Stromal cell of bone marrow (primary cell): Measurements from ENCODE around the gene PLSCR3.
A peak's percentile ranks its signal among the peaks of the same experiment; 100 is the strongest.

Experiments used
- DNase-seq: peaks from one replicate; pipeline ENCODE4 v3.0.0-alpha.2; 2012; ENCODE audit warnings: low read depth

The PLSCR3 gene

GRCh38 chr17:7405350-7406234 is 11.3 kb upstream of the PLSCR3 start:
- DNase-seq = no peak

DNA sequence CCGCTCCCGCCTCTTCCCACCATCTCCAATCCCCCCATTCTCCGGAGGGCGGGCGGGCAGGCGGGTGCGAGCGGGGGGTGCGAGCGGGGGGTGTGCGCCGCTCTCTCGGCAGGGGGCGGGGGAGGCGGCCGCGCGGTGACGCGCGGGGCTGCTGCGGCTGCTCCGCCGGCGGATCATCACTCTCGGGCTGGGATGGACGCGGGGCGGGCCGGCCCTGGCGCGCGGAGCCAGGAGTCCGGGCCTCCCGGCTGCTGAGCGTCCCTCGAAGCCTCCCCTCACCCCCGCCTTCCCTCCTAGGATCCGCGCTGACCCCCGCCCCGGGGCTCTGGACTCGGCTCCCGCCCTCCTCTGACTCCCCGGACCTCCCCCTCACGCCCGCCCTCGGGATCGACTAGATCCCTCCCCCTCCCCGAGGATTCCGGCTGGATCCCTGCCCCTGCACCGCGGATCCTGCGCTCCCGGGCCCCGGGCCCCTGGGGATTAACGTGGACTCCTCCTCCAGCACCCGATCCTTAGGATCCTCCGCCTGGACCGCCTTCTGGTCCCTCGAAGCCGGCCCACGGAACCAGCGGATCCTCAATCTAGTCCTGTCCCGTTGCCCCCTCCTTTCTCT is 10.5 kb upstream of the PLSCR3 start:
- DNase-seq = no peak

- DNase-seq = peak; percentile 100
Measured at GRCh38 chr17:7403977-7404736, 9.8 kb upstream of the PLSCR3 start, which contains the start of gene TMEM256. TMEM256 (minus strand) TSS chr17:7404097; CDS start chr17:7404084, 13 bp downstream.

DNA sequence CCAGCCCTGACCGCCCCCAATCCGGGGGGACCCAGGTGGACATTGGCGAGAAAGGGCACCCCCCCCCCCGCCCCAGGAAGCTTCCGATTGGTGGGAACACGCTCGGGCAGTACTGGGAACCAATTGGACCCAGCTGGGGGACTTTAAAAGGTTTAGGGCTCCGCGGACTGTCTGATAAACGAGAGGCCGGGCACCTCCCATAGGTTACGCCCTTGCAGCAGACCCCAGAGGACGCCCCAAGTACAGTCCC is 9.3 kb upstream of the PLSCR3 start:
- DNase-seq = peak; percentile 55

DNA sequence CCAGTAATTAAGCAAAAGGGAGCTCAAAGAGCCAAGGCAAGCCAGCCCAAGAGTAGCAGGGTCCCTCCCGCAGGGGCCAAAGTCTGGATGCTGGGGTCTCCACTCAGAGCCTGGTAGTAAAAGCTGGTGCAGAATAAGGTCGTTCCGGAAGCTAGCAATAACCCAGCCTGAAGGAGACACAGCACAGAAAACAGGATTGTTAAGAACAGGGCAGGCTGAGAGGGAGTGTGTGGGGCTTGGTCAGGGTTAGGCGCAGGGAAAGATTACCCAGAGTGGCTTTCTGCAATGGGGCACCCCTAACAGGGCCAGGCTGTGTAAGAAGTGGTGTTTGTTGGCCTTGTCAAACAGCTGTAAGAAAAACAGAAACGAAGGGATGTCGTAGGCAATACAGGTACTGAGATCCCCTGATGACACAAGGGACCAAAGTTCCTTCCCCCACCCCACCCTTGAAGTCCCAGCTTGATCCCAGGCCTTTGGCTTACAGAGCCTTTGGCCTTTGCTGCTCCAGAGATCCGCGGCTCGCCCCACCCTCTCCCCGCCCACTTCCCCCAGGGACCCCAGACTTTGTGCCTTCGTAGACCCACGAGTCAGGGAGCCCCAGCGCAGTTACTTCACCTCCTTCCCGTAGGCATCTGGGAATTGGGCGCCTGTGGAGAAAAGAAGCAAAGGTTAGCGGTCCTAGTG is 8.9 kb upstream of the PLSCR3 start:
- no peak for DNase-seq

- DNase-seq = no peak
Measured at GRCh38 chr17:7398612-7399011, 4.3 kb upstream of the PLSCR3 start.

- no peak for DNase-seq
Measured at GRCh38 chr17:7396147-7396546, 1.8 kb upstream of the PLSCR3 start.

DNA sequence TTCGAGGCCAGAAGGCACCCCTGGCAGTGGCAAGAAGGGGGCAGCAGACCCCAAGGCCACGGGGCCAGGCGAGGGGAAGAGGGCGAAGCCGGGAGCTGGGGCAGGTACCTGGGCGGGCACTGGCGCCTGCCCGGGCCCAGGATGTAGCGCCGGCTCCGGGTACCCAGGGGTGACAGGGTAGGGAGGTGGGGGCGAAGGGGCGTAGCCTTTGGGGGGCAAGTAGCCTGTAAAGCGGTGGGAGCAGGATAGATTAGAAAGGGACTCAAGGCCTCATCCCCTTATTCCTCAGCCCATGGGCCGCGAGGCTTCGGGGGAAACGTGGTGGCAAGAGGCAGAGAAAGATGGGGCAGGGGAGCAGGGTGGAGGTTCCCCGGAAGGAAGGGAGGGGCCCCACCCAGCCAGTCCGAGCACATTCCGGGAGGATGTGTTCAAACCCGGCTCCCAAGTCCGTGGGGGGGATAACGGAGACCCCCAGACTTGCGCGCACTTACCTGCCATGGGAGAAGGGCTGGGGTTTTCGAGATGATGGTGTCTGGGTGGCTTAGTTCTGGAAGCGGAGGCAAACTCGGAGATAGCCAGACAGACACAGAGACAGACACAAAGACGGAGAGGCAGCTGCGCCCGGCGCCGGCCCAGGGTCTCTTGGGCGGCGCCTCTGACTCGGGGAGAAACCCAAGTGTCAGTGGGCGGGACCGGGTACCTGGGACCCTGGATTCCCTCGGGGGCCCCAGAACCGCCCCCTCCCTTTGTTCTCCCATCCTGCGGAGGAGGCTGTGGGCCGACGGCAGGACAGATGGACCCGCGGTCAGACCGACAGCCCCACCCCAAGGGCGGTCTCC is 493 bp downstream of the PLSCR3 start:
- no peak for DNase-seq

DNA sequence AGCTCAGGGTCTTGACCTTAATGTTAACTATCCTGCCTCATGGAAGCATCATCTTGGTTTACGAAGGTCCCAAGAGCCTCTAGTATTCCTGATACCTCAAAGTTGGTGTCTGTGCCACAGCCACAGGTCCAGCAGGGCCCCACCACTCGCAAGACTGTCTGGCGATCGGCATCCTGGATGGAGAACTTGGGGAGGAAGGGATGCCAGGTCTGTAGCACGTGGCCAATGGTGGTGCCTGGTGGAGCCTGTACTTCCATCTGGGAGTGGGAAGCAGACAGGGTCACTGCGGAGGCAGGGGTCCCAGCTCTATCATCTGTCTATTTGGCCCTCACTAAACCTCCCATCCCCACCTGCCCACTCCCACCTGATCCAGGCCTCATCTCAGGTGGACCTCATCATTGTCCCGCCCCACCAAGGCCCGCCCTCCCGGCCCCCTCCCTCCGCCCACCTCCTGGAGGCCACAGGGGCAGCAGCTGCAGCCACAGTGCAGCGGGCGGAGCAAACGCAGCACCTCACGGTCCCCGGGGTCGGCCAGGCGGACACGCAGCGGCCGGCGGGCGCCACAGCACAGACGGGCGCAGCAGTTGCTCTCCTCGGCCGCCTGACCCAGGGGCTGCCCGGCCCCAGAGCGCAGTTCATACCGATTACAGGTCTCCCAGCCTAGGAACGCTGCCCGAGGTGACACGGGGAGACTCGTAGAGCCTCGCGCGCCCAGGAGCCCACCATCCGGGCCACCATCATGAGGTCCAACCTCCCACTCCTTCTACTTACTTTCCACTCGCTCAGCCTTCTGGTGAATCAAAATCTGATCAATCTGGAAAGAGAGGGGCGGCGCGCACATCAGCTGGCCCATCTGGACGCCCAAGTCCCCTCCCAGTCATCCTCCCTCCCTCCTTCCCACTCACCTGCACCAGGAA is 1.4 kb downstream of the PLSCR3 start:
- DNase-seq = no peak

DNA sequence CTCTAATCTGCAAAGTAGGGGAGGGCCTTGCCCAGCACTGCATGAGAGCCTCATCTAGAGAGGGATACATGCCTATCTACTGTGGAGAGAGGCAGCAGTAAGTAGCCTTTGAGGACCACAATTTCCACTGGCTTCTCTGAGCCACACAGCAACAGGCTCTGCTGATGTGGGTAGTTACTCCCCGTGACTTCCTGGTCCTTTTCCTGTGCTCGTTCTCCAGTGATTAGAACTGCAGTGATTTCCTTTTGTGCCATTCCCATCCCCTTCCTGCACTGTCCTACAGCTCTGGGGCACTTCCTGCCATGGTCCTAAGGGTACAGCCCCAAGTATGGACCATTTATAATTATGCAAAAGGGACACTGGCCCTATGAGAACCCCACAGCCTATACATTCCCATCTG is 3.0 kb downstream of the PLSCR3 start:
- no peak for DNase-seq

GRCh38 chr17:7389924-7390910 is 4.1 kb downstream of the PLSCR3 start:
- no peak for DNase-seq

DNA sequence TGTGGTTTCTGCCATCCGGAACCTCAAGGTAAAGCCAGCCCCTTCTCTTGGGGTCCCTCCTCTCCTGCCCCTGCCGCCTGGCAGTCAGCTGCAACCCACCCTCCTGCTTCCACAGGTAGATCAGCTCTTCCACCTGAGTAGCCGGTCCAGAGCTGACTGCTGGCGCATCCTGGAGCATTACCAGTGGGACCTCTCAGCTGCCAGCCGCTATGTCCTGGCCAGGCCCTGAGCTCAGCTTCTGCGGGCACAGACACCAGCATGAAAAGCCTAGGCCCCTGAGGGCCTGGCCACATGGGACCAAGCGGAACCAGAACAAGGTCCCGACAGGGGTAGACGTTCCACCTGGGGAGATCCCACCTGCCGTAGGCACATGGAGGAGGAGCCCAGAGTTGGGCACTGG is 5.5 kb downstream of the PLSCR3 start:
- no peak for DNase-seq

GRCh38 chr17:7384489-7385081 is 9.7 kb downstream of the PLSCR3 start:
- no peak for DNase-seq

DNA sequence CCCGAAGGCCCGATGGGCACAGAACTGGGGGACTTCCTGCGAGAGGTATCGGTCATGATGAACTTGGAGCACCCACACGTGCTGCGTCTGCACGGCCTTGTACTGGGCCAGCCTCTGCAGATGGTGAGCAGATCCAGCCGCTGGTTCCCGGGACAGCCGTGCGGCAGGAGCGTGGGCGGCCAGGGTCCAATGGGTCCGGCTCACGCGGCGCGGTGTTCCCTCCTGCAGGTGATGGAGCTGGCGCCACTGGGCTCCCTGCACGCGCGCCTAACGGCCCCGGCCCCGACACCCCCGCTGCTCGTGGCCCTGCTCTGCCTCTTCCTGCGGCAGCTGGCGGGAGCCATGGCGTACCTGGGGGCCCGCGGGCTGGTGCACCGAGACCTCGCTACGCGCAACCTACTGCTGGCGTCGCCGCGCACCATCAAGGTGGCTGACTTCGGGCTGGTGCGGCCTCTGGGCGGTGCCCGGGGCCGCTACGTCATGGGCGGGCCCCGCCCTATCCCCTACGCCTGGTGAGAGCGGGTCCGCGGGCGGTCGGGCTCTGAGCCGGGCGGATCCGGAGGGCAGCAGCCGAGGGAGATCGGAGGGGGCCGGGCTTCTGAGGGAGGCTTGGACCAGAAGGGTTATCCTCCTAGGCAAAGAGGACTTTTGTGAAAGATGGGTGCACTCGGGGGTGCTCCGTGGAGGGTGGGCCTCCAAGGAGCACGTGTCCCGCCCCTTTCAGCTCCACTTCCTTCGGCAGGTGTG is 10.4 kb downstream of the PLSCR3 start:
- no peak for DNase-seq

- no peak for DNase-seq
Measured at GRCh38 chr17:7383371-7383741, 11.0 kb downstream of the PLSCR3 start.

DNA sequence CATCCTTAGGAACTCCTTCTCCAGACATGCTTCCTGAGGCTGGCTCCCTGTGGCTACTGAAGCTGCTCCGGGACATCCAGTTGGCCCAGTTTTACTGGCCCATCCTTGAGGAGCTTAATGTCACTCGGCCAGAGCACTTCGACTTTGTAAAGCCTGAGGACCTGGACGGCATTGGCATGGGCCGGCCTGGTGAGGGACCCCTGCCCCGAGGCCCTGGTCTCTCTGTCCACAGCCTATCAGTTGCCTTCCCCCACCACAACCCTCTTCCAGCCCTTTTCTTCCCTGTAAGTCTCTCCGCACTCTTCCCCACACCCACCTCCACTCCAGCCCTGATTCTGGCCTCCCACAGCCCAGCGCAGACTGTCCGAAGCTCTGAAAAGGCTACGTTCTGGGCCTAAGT is 11.4 kb downstream of the PLSCR3 start:
- DNase-seq = no peak

GRCh38 chr17:7380855-7381683 is 13.3 kb downstream of the PLSCR3 start, which contains the start of gene TNK1:
TNK1 (plus strand) TSS chr17:7381089; CDS start chr17:7382927, 1,838 bp downstream.
- no peak for DNase-seq
